Neural progenitor cell (in vitro differentiated cells): Measurements from ENCODE around the gene MBLAC2. TPM values are rescaled to one million over a fixed set of nuclear protein-coding genes. Genes with fewer than 3 reads are reported as not detected.

ENCODE experiments used
- DNase-seq: peaks from one replicate; pipeline ENCODE4 v3.0.0-alpha.2; 2016; ENCODE audit warnings: low spot score
- H2AFZ ChIP-seq: fragments of 200-600 bp; sonication (generic); replicated peaks from 2 replicates; pipeline ENCODE4 v1.6.1; 2016; ENCODE audit warnings: antibody characterized with exemption
- H3F3A ChIP-seq: fragments of 200-600 bp; sonication (generic); 2 replicates; pipeline ENCODE4 v1.6.1; 2016; ENCODE audit warnings: antibody characterized with exemption, low read depth
- H3K27ac ChIP-seq: fragments of 200-600 bp; sonication (generic); 2 replicates; pipeline ENCODE4 v1.5.1; 2016; ENCODE audit warnings: mild to moderate bottlenecking
- H3K27me3 ChIP-seq: fragments of 200-600 bp; sonication (generic); 2 replicates; pipeline ENCODE4 v1.6.1; 2016; ENCODE audit warnings: mild to moderate bottlenecking, moderate library complexity
- H3K36me3 ChIP-seq: fragments of 200-600 bp; sonication (generic); 2 replicates; pipeline ENCODE4 v1.5.1; 2016
- H3K4me1 ChIP-seq: fragments of 200-600 bp; sonication (generic); 2 replicates; pipeline ENCODE4 v1.6.1; 2016; ENCODE audit warnings: mixed run types
- H3K4me2 ChIP-seq: fragments of 200-600 bp; sonication (generic); 2 replicates; pipeline ENCODE4 v1.6.1; 2016
- H3K4me3 ChIP-seq: fragments of 200-600 bp; sonication (generic); 2 replicates; pipeline ENCODE4 v1.5.1; 2016
- H3K79me2 ChIP-seq: fragments of 200-600 bp; sonication (generic); 2 replicates; pipeline ENCODE4 v1.6.1; 2016; ENCODE audit warnings: low read depth
- H3K9ac ChIP-seq: fragments of 200-600 bp; sonication (generic); 2 replicates; pipeline ENCODE4 v1.6.1; 2016
- H3K9me3 ChIP-seq: fragments of 200-600 bp; sonication (generic); 2 replicates; pipeline ENCODE4 v1.5.1; 2016; ENCODE audit warnings: low read depth
- H4K20me1 ChIP-seq: fragments of 200-600 bp; sonication (generic); 2 replicates; pipeline ENCODE4 v1.6.1; 2016; ENCODE audit warnings: low read depth
- H3K27ac Mint-ChIP-seq: 3 replicates; pipeline ENCODE4 v1.8.0; 2021; ENCODE audit warnings: mixed read lengths
- H3K27me3 Mint-ChIP-seq: 2 replicates; pipeline ENCODE4 v1.8.0; 2022; ENCODE audit warnings: low read depth, mild to moderate bottlenecking, inconsistent platforms, moderate library complexity, mixed read lengths; ENCODE audit not compliant: insufficient read depth
- H3K36me3 Mint-ChIP-seq: 3 replicates; pipeline ENCODE4 v1.8.0; 2021; ENCODE audit warnings: mixed read lengths
- H3K4me1 Mint-ChIP-seq: 3 replicates; pipeline ENCODE4 v1.8.0; 2021; ENCODE audit warnings: mixed read lengths
- H3K4me3 Mint-ChIP-seq: 3 replicates; pipeline ENCODE4 v1.8.0; 2021; ENCODE audit warnings: mild to moderate bottlenecking, moderate library complexity, mixed read lengths
- H3K9me3 Mint-ChIP-seq: 3 replicates; pipeline ENCODE4 v1.8.0; 2020; ENCODE audit warnings: mixed read lengths
- EZH2 ChIP-seq: fragments of 200-600 bp; sonication (generic); IDR thresholded peaks from 2 replicates; pipeline ENCODE4 v1.6.1; 2017; ENCODE audit warnings: antibody characterized with exemption, mild to moderate bottlenecking, moderate library complexity
- EZH2phosphoT487 ChIP-seq: fragments of 200-600 bp; sonication (generic); IDR thresholded peaks from 2 replicates; pipeline ENCODE4 v1.6.1; 2017; ENCODE audit warnings: antibody characterized with exemption
- total RNA-seq: library from RNA; depleted of rRNA; stranded (reverse); fragments of >200 nt; gene quantifications from 2 replicates; pipeline ENCODE4 v1.2.3, GENCODE V29; 2015; ENCODE audit warnings: low replicate concordance
- TF ChIP-seq, protein P1 (sequence below): fragments of 200-600 bp; sonication (generic); IDR thresholded peaks from 2 replicates; pipeline ENCODE4 v1.5.1; 2017; ENCODE audit warnings: antibody characterized with exemption, mild to moderate bottlenecking

Gene MBLAC2
- total RNA-seq, 1 donor from 2014 or later, result 5.7 TPM

DNA sequence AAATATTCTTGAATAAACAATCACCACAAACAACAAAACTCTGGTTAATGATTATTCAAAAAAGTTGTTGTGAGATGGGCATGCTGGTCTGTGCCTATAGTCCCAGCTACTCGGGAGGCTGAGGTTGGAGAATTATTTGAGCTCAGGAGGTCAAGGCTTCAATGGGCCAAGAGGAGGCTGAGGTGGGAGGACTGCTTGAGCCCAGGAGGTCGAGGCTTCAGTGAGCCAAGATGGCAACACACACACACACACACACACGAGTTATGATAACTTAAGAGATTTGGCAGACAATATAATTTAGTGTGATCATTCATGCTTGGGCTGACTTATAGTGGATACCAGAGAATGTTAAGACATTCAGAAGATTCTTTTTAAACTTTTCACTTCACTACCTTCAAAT is 39.9 kb upstream of the MBLAC2 start:
- Histone ChIP-seq H3K79me2 (no peaks in the 10 kb centered on the region), H3K4me2 (no peak overlapping the region), H3K27me3 (no peaks in the 10 kb centered on the region), H3K27ac (no peak overlapping the region), H3K9ac (no peak overlapping the region), H3K4me1 (no peaks in the 10 kb centered on the region), H3K36me3 (no peaks in the 10 kb centered on the region), H3K9me3 (no peaks in the 10 kb centered on the region), H3F3A (peaks cover 8% of the 10 kb centered on the region), H4K20me1 (no peaks in the 10 kb centered on the region), H3K4me3 (no peak overlapping the region), H2AFZ (no peak overlapping the region)
- H3K27ac Mint-ChIP-seq, result no peak overlapping the region
- TF ChIP-seq EZH2phosphoT487 (no peak), EZH2 (no peak)
- no peak overlapping the region for H3K4me3 Mint-ChIP-seq
- no peaks in the 10 kb centered on the region for H3K27me3 Mint-ChIP-seq
- no peaks in the 10 kb centered on the region for H3K4me1 Mint-ChIP-seq
- no peaks in the 10 kb centered on the region for H3K9me3 Mint-ChIP-seq
- H3K36me3 Mint-ChIP-seq, result peaks cover 12% of the 10 kb centered on the region
- DNase-seq, result no peak

DNA sequence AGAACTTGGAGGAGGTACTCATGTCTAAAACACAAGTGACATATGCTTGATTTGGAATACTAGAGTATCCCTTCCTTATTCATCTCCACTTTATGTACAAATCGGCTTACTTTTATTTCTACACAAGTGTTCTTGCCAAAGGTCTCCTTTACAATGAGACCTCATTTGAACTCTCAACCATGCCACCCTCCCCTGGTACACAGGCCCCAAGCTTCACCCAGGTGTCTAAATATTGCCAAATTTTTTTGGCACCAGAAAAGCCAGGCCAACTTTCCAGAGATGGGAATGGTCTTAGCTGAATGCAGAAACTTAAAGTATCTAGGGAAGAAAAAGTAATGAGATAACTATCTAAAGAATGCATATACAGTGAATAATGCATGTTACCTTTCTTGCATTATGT is 35.9 kb upstream of the MBLAC2 start:
- no peak overlapping the region for H2AFZ ChIP-seq
- no peaks in the 10 kb centered on the region for H3K36me3 ChIP-seq
- no peaks in the 10 kb centered on the region for H4K20me1 ChIP-seq
- no peak overlapping the region for H3K4me2 ChIP-seq
- H3K27ac ChIP-seq, result no peak overlapping the region
- Mint-ChIP-seq H3K4me3 (no peak overlapping the region), H3K27me3 (no peaks in the 10 kb centered on the region), H3K36me3 (no peaks in the 10 kb centered on the region), H3K9me3 (no peaks in the 10 kb centered on the region), H3K27ac (no peak overlapping the region), H3K4me1 (no peaks in the 10 kb centered on the region)
- H3K9me3 ChIP-seq, result no peaks in the 10 kb centered on the region
- DNase-seq, result no peak
- H3K79me2 ChIP-seq, result no peaks in the 10 kb centered on the region
- H3K9ac ChIP-seq, result no peak overlapping the region
- no peaks in the 10 kb centered on the region for H3K4me1 ChIP-seq
- no peak overlapping the region for H3K4me3 ChIP-seq
- H3F3A ChIP-seq, result no peaks in the 10 kb centered on the region
- TF ChIP-seq EZH2, result no peak
- TF ChIP-seq EZH2phosphoT487, result no peak
- TF ChIP-seq, protein P1, sequence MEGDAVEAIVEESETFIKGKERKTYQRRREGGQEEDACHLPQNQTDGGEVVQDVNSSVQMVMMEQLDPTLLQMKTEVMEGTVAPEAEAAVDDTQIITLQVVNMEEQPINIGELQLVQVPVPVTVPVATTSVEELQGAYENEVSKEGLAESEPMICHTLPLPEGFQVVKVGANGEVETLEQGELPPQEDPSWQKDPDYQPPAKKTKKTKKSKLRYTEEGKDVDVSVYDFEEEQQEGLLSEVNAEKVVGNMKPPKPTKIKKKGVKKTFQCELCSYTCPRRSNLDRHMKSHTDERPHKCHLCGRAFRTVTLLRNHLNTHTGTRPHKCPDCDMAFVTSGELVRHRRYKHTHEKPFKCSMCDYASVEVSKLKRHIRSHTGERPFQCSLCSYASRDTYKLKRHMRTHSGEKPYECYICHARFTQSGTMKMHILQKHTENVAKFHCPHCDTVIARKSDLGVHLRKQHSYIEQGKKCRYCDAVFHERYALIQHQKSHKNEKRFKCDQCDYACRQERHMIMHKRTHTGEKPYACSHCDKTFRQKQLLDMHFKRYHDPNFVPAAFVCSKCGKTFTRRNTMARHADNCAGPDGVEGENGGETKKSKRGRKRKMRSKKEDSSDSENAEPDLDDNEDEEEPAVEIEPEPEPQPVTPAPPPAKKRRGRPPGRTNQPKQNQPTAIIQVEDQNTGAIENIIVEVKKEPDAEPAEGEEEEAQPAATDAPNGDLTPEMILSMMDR, result no peak
- no peaks in the 10 kb centered on the region for H3K27me3 ChIP-seq

DNA sequence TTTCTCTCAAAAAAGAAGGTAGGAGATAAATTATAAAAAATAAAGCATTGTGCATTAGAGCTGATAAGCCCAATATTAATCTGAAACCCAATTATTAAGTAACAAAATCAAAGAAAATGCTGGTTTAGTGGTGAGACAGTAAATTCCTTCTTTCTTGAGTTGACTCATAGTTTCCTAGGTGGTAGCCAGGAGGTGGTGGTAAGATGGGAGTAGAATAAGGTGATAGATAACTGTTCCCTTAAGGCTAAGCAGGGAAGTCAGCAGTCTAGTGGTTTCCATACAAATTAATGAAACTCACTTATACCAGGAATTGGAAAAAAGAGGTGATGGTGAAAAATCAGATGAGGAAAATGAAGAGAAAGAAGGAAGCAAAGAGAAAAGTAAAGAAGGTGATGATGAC is 31.6 kb upstream of the MBLAC2 start:
- no peak for DNase-seq
- Mint-ChIP-seq H3K27ac (no peak overlapping the region), H3K36me3 (no peaks in the 10 kb centered on the region), H3K4me1 (no peaks in the 10 kb centered on the region), H3K4me3 (no peak overlapping the region), H3K27me3 (no peaks in the 10 kb centered on the region), H3K9me3 (no peaks in the 10 kb centered on the region)
- TF ChIP-seq EZH2phosphoT487 (no peak), EZH2 (no peak)
- TF ChIP-seq, protein P1, result no peak
- no peaks in the 10 kb centered on the region for H3K36me3 ChIP-seq
- H3K4me2 ChIP-seq, result no peak overlapping the region
- H3F3A ChIP-seq, result no peaks in the 10 kb centered on the region
- no peaks in the 10 kb centered on the region for H3K4me1 ChIP-seq
- no peak overlapping the region for H2AFZ ChIP-seq
- H3K4me3 ChIP-seq, result no peak overlapping the region
- no peaks in the 10 kb centered on the region for H3K79me2 ChIP-seq
- H3K9ac ChIP-seq, result no peak overlapping the region
- H3K27ac ChIP-seq, result no peak overlapping the region
- no peaks in the 10 kb centered on the region for H3K27me3 ChIP-seq
- no peaks in the 10 kb centered on the region for H4K20me1 ChIP-seq
- no peaks in the 10 kb centered on the region for H3K9me3 ChIP-seq

DNA sequence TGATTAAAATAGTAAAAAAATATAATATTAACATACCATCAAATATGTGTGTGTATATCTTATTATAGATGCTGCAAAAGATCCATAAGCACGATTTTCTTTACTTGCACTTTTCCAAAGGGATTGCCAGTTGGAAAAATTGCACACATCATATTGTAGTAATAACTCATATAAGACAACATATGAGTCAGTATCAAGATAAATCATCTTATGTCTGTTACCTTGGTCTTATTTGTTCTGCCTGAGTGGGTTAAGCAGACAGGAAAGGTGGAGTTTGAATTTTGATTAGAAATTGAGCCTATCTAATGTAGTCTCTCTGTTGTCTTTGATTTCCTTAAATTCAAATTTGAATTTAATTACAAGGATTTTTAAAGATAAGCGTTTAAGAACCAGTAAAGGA is 30.2 kb upstream of the MBLAC2 start:
- Mint-ChIP-seq H3K4me1 (no peaks in the 10 kb centered on the region), H3K27ac (no peak overlapping the region), H3K27me3 (no peaks in the 10 kb centered on the region), H3K36me3 (no peaks in the 10 kb centered on the region), H3K9me3 (no peaks in the 10 kb centered on the region), H3K4me3 (no peak overlapping the region)
- no peak overlapping the region for H3K9ac ChIP-seq
- no peaks in the 10 kb centered on the region for H3K79me2 ChIP-seq
- no peak overlapping the region for H2AFZ ChIP-seq
- H4K20me1 ChIP-seq, result no peaks in the 10 kb centered on the region
- no peaks in the 10 kb centered on the region for H3K9me3 ChIP-seq
- DNase-seq, result no peak
- no peak overlapping the region for H3K4me2 ChIP-seq
- H3K36me3 ChIP-seq, result no peaks in the 10 kb centered on the region
- TF ChIP-seq, protein P1, result no peak
- TF ChIP-seq EZH2phosphoT487 (no peak), EZH2 (no peak)
- H3F3A ChIP-seq, result no peaks in the 10 kb centered on the region
- no peak overlapping the region for H3K27ac ChIP-seq
- no peaks in the 10 kb centered on the region for H3K27me3 ChIP-seq
- no peak overlapping the region for H3K4me3 ChIP-seq
- H3K4me1 ChIP-seq, result no peaks in the 10 kb centered on the region
